ENCODE measurements around the gene OCIAD2.
"Not testable (repeated sequence)": the region's sequence is repeated elsewhere in the genome, so short reads cannot be mapped to it uniquely, and the experiment has no call there.

OCIAD2 gene

GRCh38 chr4:48905363-48906015 lies 1.1 kb downstream of the OCIAD2 start:
- no peak for DNase-seq

DNA sequence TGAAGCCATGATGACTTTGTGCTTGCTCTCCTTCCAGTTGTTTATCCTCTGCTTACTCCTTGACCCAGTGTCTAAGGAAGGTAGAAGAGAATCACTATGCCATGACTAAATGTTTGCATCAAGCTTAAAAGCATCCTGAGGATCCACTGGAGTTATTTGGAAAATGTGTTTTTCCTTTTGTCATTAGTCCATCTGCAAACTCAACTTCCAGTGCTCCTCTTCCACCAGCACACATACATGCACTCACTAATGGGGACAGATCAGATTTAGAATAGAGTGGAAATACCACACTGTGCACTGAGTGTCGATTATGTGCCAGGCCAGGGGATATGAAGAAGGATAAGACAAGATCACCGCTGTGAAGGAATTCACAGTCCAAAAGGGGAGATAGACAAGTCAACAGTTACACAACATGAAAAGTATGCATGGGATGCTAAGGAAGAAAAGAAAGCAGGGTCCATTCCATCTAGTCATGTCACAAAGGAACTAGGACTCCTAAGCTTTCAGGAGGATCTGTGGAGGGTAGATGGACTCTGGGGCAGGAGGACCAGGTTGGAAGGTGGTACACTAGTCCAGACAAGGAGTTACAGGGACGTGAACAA lies 1.9 kb downstream of the OCIAD2 start:
- no peak for DNase-seq

- DNase-seq = no peak
These were observed 2.5 kb downstream of the OCIAD2 start for GRCh38 chr4:48904101-48904500.

DNA sequence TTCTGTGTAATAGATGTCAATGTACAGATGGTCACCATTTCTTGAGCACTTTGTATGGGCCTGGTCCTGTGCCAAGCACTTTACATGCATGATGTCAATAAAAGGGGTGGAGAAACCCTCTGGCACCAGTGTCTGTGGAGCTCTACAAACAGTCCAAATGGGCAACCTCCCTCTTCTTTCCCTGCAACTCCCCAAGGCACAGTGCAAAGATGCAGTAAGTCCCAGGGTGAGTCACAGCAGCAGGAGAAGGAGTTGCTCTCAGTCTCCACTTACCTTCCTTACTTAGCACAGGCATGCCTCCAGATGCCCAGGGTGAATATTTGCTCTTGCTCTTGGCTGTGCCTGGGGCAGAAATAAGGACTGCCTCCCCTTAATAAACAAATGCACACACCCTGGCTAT lies 4.3 kb downstream of the OCIAD2 start:
- DNase-seq = no peak

DNA sequence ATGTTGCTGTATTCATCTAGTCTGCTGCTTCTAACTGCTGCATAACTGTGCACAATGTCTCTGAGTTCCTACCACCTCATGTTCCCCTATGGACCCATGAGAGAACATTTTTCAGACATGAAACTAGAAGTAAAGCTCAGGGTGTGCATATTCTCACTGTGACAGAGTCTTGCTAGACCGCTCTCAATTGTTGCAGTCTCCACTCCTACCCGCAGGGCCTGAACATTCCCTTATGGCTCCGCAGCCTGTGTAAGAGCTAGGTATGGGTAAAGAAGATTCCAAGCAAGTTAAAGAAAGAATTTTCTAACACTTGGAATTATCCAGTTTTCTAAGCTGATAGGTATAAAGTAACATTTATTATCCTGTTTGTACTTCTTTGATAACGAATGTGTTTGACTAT lies 5.4 kb downstream of the OCIAD2 start:
- DNase-seq = no peak

GRCh38 chr4:48899950-48900349 lies 6.6 kb downstream of the OCIAD2 start:
- no peak for DNase-seq

GRCh38 chr4:48899432-48899749 lies 7.2 kb downstream of the OCIAD2 start:
- no peak for DNase-seq

DNA sequence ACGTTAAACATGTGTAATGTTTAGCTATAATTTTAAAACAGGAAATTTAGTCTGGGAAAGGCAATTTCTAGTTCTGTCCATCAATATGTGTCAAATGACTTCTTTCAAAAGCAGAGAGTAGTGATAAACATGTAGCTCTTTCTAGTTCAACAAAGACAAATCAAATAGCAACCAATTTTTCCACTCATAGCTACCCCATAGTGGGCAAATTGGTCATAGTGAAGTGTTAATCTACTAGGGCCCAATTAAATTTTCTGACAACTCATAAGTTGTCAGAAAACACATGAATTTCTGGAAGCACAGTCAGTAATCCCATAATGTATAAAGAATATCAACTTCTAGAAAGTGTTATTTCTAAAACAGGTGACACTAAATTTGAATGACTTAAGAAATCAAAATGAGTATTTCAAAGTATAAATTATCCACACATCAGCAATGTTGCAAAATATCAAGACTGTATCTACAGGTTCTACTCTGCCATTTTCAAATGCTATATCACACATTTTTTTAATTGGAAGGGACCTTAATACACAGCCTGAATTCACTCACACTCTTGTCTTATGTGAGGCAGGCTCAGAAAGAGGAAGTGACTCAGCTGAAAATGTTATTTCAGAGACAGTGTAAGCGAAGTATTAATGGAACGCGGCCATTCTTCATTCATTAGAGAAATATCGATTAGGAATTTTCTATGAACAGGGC lies 7.7 kb downstream of the OCIAD2 start:
- DNase-seq = no peak

DNA sequence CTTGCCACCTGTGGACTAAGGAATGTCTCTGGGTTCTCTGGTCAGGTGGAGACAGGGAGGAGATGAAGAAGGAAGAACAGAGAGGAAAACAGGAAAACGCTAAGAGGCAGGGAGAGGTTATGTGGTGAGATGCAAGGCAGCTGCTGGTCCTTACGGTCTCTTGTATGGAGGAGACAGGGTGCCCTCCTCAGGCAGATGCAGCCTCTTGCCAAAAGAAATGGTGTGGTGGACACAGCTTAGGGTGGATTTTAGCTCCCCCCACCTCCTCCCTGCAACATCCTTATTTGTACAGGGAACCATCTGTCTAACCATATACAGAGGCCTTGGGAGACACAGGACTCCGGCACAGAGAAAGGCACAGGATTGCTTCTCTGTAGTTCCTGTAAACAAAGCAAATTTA lies 9.7 kb downstream of the OCIAD2 start:
- DNase-seq = no peak

DNA sequence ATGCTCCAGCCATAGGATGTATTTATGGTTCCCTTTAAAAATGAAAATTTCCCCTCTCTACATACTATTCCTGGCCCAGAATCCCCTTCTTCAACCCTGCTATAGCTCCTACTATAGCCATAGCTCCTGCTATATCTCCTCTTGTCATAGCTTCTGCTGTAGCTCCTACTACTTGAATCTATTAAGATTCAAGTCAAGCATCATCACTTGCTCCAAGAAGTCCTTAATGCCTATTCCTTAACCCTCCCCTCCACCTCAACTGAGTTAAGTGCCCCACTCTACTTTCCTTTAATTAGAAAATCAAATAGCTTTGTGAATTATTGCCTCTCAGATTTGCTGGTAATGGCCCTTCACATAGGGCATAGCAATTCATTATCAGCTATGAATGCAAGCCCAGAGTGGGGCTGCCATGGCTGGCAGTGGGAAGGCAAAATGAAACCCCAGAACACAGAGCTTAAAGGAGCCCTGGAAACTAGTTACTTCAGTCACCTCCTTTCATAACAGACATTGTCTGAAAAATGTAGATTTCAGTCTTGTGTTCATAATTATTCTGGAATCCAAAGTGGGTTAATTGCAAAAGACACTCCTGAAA lies 15.4 kb downstream of the OCIAD2 start:
- DNase-seq = no peak

DNA sequence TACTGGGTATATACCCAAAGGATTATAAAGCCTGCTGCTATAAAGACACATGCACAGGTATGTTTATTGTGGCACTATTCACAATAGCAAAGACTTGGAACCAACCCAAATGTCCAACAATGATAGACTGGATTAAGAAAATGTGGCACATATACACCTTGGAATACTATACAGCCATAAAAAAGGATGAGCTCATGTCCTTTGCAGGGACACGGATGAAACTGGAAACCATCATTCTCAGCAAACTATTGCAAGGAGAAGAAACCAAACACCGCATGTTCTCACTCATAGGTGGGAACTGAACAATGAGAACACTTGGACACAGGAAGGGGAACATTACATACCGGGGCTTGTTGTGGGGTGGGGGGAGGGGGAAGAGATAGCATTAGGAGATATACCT lies 16.8 kb downstream of the OCIAD2 start:
- DNase-seq = not testable (repeated sequence)

DNA sequence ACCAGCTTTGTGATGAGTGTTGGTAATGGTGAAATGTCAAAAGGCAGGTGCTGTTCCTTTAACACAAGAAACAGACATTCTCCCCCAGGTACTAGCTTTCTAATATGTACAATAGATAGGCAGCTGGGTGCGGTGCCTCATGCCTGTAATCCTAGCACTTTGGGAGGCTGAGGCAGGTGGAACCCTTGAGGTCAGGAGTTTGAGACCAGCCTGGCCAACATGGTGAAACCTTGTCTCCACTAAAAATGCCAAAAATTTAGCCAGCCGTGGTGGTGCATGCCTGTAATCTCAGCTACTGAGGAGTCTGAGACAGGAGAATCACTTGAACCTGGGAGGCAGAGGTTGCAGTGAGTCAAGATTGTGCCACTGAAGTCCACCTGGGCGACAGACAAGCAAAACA lies 24.9 kb downstream of the OCIAD2 start:
- not testable (repeated sequence) for DNase-seq

GRCh38 chr4:48879561-48880442 lies 26.8 kb downstream of the OCIAD2 start:
- DNase-seq = no peak

DNA sequence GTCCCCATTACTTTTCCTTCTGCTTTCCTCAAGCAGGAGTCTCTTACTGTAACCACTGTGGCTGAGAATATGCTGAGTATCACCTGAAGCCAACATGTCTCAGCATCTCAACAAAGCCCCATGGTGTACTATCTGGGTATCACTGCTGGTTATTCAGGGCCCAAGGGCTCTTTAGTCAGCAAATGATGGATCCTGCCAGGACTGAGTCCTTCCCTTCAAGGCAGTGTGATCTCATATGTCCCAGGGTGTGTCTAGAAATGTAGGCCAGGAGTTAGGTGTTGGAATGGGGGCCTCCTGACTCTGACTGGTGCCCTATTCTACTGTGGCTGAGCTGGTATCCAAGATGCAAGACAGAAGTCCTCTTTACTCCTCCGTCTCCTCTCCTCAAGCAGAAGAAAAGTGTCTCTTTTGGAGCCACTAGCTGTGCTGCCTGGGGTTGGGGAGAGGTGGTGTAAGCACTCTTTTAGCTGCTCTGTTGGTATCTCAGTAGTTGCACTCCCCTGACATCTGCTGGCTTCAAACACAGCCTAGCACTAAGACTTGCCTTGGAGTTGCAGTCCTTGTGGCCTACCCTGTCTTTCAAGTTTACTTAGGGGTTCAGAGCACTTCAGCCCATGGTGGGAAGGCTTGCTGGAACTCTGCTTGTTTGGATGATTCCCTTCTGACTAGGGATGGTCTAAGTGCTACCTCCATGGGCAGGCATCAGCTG lies 28.6 kb downstream of the OCIAD2 start:
- DNase-seq = no peak

DNA sequence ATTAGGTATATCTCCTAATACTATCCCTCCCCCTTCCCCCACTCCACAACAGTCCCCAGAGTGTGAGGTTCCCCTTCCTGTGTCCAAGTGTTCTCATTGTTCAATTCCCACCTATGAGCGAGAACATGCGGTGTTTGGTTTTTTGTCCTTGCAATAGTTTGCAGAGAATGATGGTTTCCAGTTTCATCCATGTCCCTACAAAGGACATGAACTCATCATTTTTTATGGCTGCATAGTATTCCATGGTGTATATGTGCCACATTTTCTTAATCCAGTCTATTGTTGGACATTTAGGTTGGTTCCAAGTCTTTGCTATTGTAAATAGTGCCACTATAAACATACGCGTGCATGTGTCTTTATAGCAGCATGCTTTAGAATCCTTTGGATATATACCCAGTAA lies 41.9 kb downstream of the OCIAD2 start:
- DNase-seq = not testable (repeated sequence)

DNA sequence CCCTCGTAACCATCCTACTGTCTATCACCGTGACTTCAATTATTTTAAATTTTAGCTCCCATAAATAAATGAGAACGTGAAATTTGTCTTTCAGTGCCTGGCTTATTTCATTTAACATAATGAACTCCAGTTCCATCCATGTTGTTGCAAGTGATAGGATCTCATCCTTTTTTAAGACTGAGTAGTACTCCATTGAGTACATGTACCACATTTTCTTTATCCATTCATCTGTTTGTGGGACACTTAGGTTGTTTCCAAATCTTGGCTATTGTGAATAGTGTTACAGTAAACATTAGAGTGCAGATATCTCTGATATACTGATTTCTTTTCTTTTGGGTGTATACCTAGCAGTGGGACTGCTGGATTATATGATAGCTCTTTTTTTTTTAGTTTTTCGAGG lies 42.8 kb downstream of the OCIAD2 start:
- no peak for DNase-seq

- DNase-seq = no peak
These were observed 43.9 kb downstream of the OCIAD2 start for GRCh38 chr4:48862661-48863060.

- DNase-seq = no peak
These were observed 44.5 kb downstream of the OCIAD2 start for GRCh38 chr4:48862038-48862437.

DNA sequence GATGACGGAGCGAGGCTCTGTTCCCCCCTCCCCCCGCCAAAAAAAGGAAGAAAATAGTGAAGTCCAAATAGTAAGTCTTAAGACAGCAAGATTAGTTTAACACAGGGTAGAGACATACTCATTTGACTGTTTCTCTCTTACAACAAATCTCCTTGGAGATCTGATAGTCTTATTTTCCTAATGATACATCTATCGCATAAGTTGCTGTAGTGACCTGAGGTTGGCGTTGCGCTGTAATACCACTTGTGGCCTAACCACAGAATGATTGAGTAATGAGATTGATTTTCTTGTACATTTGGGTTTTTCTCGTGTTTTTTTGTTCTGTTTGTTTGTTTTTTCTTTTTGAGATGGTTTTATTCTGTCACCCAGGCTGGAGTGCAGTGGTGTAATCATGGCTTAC lies 48.4 kb downstream of the OCIAD2 start:
- DNase-seq = no peak

DNA sequence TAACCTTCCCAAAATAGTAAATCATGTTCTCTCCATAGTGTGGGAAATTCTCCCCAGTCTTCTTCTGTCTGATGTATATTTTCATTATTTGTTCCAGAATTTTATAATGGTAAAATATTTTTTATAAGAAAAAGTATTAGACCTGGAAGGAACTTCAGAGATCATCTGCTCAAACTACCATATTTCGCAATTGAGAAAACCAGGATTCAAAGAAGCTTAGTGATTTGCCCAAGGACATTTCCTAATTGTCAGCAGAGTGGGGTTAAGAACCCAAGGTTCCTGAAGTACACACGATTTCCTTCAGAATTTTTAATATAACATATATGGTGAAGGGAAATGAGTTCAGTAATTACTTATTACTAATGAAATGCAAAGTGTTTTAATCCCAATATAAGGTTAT lies 51.6 kb downstream of the OCIAD2 start:
- no peak for DNase-seq

GRCh38 chr4:48854395-48854683 lies 52.2 kb downstream of the OCIAD2 start:
- no peak for DNase-seq

- no peak for DNase-seq
These were observed 52.8 kb downstream of the OCIAD2 start for GRCh38 chr4:48853604-48854394.
